PC-3 (cell line): ENCODE data around the gene GPC5.

ENCODE experiments used
- EZH2 ChIP-seq: fragments of 300-600 bp; sonication (generic); IDR thresholded peaks from one replicate; pipeline ENCODE4 v1.6.1; 2017; ENCODE audit warnings: antibody characterized with exemption, mild to moderate bottlenecking, low read length; ENCODE audit not compliant: unreplicated experiment
- TF ChIP-seq, protein P1 (sequence below): fragments of 300-600 bp; sonication (generic); conservative IDR thresholded peaks from 2 replicates; pipeline ENCODE4 v1.5.1; 2017; ENCODE audit warnings: antibody characterized with exemption, low read depth, mild to moderate bottlenecking, low read length

DNA sequence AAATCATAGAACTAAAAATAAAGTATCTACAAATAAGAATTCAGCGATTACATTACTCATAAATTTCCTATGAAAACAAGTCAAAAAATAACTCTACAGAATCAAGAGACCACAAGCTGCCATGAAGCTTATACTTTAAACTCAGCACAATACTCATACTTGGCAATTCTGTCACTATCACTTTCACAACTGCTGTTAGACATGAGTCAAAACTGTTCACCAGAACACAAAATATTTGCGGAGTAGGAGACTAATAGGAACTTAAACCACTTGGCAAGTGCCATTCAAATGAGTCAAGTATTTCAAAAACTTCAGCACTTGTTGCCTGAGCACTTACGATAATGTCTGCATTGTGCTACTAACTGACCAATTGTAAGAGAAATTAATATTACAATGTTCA is 1440.4 kb downstream of the GPC5 start:
- TF ChIP-seq, protein P1, sequence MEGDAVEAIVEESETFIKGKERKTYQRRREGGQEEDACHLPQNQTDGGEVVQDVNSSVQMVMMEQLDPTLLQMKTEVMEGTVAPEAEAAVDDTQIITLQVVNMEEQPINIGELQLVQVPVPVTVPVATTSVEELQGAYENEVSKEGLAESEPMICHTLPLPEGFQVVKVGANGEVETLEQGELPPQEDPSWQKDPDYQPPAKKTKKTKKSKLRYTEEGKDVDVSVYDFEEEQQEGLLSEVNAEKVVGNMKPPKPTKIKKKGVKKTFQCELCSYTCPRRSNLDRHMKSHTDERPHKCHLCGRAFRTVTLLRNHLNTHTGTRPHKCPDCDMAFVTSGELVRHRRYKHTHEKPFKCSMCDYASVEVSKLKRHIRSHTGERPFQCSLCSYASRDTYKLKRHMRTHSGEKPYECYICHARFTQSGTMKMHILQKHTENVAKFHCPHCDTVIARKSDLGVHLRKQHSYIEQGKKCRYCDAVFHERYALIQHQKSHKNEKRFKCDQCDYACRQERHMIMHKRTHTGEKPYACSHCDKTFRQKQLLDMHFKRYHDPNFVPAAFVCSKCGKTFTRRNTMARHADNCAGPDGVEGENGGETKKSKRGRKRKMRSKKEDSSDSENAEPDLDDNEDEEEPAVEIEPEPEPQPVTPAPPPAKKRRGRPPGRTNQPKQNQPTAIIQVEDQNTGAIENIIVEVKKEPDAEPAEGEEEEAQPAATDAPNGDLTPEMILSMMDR, result no peak
- no peak for TF ChIP-seq EZH2
